HepG2 (cell line): ENCODE data around the gene NECTIN2. TPM values are rescaled to one million over a fixed set of nuclear protein-coding genes. Genes with fewer than 3 reads are reported as not detected.

Source experiments
- BHLHE40 ChIP-seq: IDR thresholded peaks from 2 replicates; pipeline ENCODE4 v1.6.1; 2011; ENCODE audit warnings: low read length, improper control_type of control experiment
- CEBPG ChIP-seq: IDR thresholded peaks from 2 replicates; pipeline ENCODE4 v1.6.1; 2016
- DMAP1 ChIP-seq: IDR thresholded peaks from 2 replicates; pipeline ENCODE4 v1.6.1; 2016
- ELF3 ChIP-seq: IDR thresholded peaks from 2 replicates; pipeline ENCODE4 v1.6.1; 2016; ENCODE audit warnings: missing genetic modification reagents, missing compliant biosample characterization
- FOXK1 ChIP-seq: sonication (generic); formaldehyde crosslinking; IDR thresholded peaks from 2 replicates; pipeline ENCODE4 v1.4.0; 2020; ENCODE audit warnings: low read depth, missing genetic modification reagents, borderline replicate concordance
- HMG20B ChIP-seq: conservative IDR thresholded peaks from 2 replicates; pipeline ENCODE4 v1.6.1; 2016; ENCODE audit warnings: missing genetic modification reagents, missing compliant biosample characterization
- HNF4G ChIP-seq, 2 experiments: sonication (generic) in 1 of 2; formaldehyde crosslinking in 1 of 2; IDR thresholded peaks; 2 replicates each; pipeline versions ENCODE4 v1.4.0 to v1.6.1; 2011 to 2020; ENCODE audit warnings: borderline replicate concordance in 2 of 2, low read depth in 2 of 2, mild to moderate bottlenecking in 2 of 2, low read length in 1 of 2, missing genetic modification reagents in 1 of 2, moderate library complexity in 1 of 2
- HOXA3 ChIP-seq: sonication (generic); formaldehyde crosslinking; IDR thresholded peaks from 2 replicates; pipeline ENCODE4 v1.5.0; 2020; ENCODE audit warnings: missing genetic modification reagents
- ISL2 ChIP-seq: sonication (generic); formaldehyde crosslinking; IDR thresholded peaks from 2 replicates; pipeline ENCODE4 v1.5.0; 2020; ENCODE audit warnings: missing genetic modification reagents
- MAFG ChIP-seq: sonication (generic); formaldehyde crosslinking; IDR thresholded peaks from 2 replicates; pipeline ENCODE4 v1.5.1; 2020; ENCODE audit warnings: mild to moderate bottlenecking, missing genetic modification reagents
- NFE2L1 ChIP-seq: sonication (generic); formaldehyde crosslinking; IDR thresholded peaks from 2 replicates; pipeline ENCODE4 v1.4.0; 2020; ENCODE audit warnings: missing genetic modification reagents, mild to moderate bottlenecking, borderline replicate concordance
- NR2F6 ChIP-seq, 2 experiments: IDR thresholded peaks; 2 replicates each; pipeline ENCODE4 v1.6.1; 2016; ENCODE audit warnings: antibody characterized with exemption in 1 of 2, mild to moderate bottlenecking in 1 of 2
- TCF7 ChIP-seq: sonication (generic); IDR thresholded peaks from 2 replicates; pipeline ENCODE4 v1.6.1; 2016; ENCODE audit warnings: antibody characterized with exemption, low read depth
- THAP11 ChIP-seq: IDR thresholded peaks from 2 replicates; pipeline ENCODE4 v1.6.1; 2016; ENCODE audit warnings: missing biosample characterization, missing genetic modification reagents
- ZNF121 ChIP-seq: sonication (generic); formaldehyde crosslinking; IDR thresholded peaks from 2 replicates; pipeline ENCODE4 v1.5.0; 2020; ENCODE audit warnings: mild to moderate bottlenecking, missing genetic modification reagents
- ZNF160 ChIP-seq: sonication (generic); formaldehyde crosslinking; IDR thresholded peaks from 2 replicates; pipeline ENCODE4 v1.8.0; 2022; ENCODE audit warnings: mild to moderate bottlenecking, inconsistent platforms, missing genetic modification reagents
- ZNF232 ChIP-seq: sonication (generic); formaldehyde crosslinking; IDR thresholded peaks from 2 replicates; pipeline ENCODE4 v1.4.0; 2020; ENCODE audit warnings: missing genetic modification reagents, borderline replicate concordance
- ZNF251 ChIP-seq: sonication (generic); formaldehyde crosslinking; IDR thresholded peaks from 2 replicates; pipeline ENCODE4 v1.9.0; 2021; ENCODE audit warnings: mild to moderate bottlenecking, missing genetic modification reagents
- ZNF260 ChIP-seq: sonication (generic); formaldehyde crosslinking; IDR thresholded peaks from 2 replicates; pipeline ENCODE4 v1.4.0; 2020; ENCODE audit warnings: missing genetic modification reagents, low read depth, mild to moderate bottlenecking, borderline replicate concordance
- ZNF556 ChIP-seq: sonication (generic); formaldehyde crosslinking; IDR thresholded peaks from 2 replicates; pipeline ENCODE4 v1.4.0; 2020; ENCODE audit warnings: mild to moderate bottlenecking, missing genetic modification reagents, borderline replicate concordance
- ZNF724P ChIP-seq: sonication (generic); formaldehyde crosslinking; IDR thresholded peaks from 2 replicates; pipeline ENCODE4 v1.8.0; 2022; ENCODE audit warnings: missing genetic modification reagents, borderline replicate concordance
- ZSCAN22 ChIP-seq: sonication (generic); formaldehyde crosslinking; IDR thresholded peaks from 2 replicates; pipeline ENCODE4 v1.4.0; 2020; ENCODE audit warnings: mild to moderate bottlenecking, missing genetic modification reagents
- polyA plus RNA-seq, 8 experiments: library from polyadenylated mRNA; depleted of rRNA in 3 of 8; stranded (reverse) in 7 of 8; unstranded in 1 of 8; fragments of >200 nt; fragmentation: Illumina TruSeq in 4 of 8; extraction: Trizol in 4 of 8; gene quantifications; 2 replicates each; pipeline versions ENCODE4 v1.2.1 to v1.2.3, GENCODE V29; 2011 to 2016; ENCODE audit warnings: low read depth in 4 of 8, missing spikeins in 1 of 8, mixed read lengths in 1 of 8; ENCODE audit not compliant: insufficient read depth in 1 of 8
- total RNA-seq, 5 experiments: library from RNA; depleted of rRNA; stranded (reverse); fragments of >200 nt; fragmentation: Illumina TruSeq; extraction: Trizol; gene quantifications; 2 replicates each; pipeline ENCODE4 v1.2.3, GENCODE V29; 2016; ENCODE audit warnings: low read depth in 1 of 5
- TF ChIP-seq, protein P1 (sequence below): sonication (generic); formaldehyde crosslinking; IDR thresholded peaks from 2 replicates; pipeline ENCODE4 v1.8.1; 2023; ENCODE audit warnings: mild to moderate bottlenecking, missing genetic modification reagents
- TF ChIP-seq, protein P2 (sequence below): sonication (generic); formaldehyde crosslinking; IDR thresholded peaks from 2 replicates; pipeline ENCODE4 v1.4.0; 2020; ENCODE audit warnings: missing genetic modification reagents
- TF ChIP-seq, protein P3 (sequence below): sonication (generic); formaldehyde crosslinking; IDR thresholded peaks from 2 replicates; pipeline ENCODE4 v1.4.0; 2020; ENCODE audit warnings: missing genetic modification reagents
- TF ChIP-seq, protein P4 (sequence below): sonication (generic); formaldehyde crosslinking; IDR thresholded peaks from 2 replicates; pipeline ENCODE4 v1.5.0; 2020; ENCODE audit warnings: mild to moderate bottlenecking, missing genetic modification reagents, borderline replicate concordance

The NECTIN2 gene
- total and polyA plus RNA-seq, 2 of the 13 experiments (the other 11 are each of a cell fraction or from before 2014, with no cell fraction given): 75.4 to 114 TPM

DNA sequence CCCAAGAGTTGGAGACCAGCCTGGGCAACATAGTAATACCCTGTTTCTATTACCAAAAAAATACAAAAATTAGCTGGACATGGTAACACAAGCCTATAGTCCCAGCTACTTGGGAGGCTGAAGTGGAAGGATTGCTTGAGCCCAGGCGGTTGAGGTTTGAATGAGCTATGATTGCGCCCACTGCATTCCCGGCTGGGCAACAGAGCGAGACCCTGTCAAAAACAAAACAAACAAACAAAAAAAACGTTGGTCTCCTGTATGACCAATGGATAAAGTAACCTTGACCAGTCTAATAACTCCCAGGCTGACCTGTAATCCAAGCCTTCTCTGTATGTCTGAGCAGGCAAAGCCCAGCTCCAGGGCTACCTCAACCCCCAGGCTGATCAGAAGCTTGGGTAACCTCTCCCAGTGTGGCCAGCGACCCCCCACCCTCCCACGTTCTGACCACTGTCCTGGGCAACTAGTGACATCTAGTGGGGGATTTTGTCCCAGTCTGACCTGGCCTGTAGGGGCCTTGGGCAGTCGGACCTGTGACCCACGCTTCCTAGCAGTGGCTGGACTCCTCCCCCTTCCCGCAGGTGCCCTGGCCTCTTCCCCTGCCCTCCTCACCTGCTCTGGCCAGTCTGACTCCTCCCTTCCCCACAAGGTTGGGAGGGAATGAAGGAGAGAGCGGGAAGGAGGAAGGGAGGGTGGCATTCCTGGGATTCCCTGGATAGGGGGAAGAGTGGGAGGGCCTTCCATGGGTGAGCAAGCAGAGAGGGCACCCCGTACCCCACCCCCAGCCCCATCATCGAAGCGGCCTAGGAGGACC is 38.2 kb upstream of the NECTIN2 start (continued):
- TF ChIP-seq ZNF260 (CRISPR knock-in tag) (no peak), ZNF556 (no peak), THAP11 (CRISPR knock-in tag) (peak; percentile 16; the same call in 1 of the 2 replicates), ZSCAN22 (CRISPR knock-in tag) (peak; percentile 94), NFE2L1 (CRISPR knock-in tag) (no peak), HNF4G (IDR thresholded peaks at IDR 0.05; ENCODE audit: borderline replicate concordance, low read depth, low read length) (no peak), HNF4G (CRISPR knock-in tag; IDR thresholded peaks at IDR 0.05; ENCODE audit: borderline replicate concordance, low read depth) (peak; percentile 46; the same call in 1 of the 2 replicates), TCF7 (no peak), HMG20B (CRISPR knock-in tag) (peak; percentile 10; the same call in 1 of the 2 replicates), ISL2 (CRISPR knock-in tag) (peak; percentile 56; the same call in 1 of the 2 replicates), ZNF724P (CRISPR knock-in tag) (peak; percentile 78; the same call in 1 of the 2 replicates), BHLHE40 (peak; percentile 68), MAFG (no peak), ZNF251 (CRISPR knock-in tag) (no peak), DMAP1 (CRISPR knock-in tag) (no peak), ZNF232 (CRISPR knock-in tag) (0 out of 2 replicates have a peak, but pooled peaks have one; percentile 37), FOXK1 (peak; percentile 23; the same call in 1 of the 2 replicates), NR2F6 (IDR thresholded peaks at IDR 0.05) (no peak; the same call in 1 of the 2 replicates), NR2F6 (CRISPR knock-in tag; IDR thresholded peaks at IDR 0.05) (peak; percentile 82), ZNF121 (CRISPR knock-in tag) (peak; percentile 98), CEBPG (peak; percentile 50; the same call in 1 of the 2 replicates), ZNF160 (CRISPR knock-in tag) (peak; percentile 21; the same call in 1 of the 2 replicates), HOXA3 (CRISPR knock-in tag) (peak; percentile 69), ELF3 (CRISPR knock-in tag) (peak; percentile 56; the same call in 1 of the 2 replicates)
- TF ChIP-seq, protein P1, sequence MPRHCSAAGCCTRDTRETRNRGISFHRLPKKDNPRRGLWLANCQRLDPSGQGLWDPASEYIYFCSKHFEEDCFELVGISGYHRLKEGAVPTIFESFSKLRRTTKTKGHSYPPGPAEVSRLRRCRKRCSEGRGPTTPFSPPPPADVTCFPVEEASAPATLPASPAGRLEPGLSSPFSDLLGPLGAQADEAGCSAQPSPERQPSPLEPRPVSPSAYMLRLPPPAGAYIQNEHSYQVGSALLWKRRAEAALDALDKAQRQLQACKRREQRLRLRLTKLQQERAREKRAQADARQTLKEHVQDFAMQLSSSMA: peak; percentile 48; the same call in 1 of the 2 replicates
- TF ChIP-seq, protein P2, sequence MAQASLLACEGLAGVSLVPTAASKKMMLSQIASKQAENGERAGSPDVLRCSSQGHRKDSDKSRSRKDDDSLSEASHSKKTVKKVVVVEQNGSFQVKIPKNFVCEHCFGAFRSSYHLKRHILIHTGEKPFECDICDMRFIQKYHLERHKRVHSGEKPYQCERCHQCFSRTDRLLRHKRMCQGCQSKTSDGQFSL: peak; percentile 92
- TF ChIP-seq, protein P3, sequence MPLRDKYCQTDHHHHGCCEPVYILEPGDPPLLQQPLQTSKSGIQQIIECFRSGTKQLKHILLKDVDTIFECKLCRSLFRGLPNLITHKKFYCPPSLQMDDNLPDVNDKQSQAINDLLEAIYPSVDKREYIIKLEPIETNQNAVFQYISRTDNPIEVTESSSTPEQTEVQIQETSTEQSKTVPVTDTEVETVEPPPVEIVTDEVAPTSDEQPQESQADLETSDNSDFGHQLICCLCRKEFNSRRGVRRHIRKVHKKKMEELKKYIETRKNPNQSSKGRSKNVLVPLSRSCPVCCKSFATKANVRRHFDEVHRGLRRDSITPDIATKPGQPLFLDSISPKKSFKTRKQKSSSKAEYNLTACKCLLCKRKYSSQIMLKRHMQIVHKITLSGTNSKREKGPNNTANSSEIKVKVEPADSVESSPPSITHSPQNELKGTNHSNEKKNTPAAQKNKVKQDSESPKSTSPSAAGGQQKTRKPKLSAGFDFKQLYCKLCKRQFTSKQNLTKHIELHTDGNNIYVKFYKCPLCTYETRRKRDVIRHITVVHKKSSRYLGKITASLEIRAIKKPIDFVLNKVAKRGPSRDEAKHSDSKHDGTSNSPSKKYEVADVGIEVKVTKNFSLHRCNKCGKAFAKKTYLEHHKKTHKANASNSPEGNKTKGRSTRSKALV (CRISPR knock-in tag): no peak
- TF ChIP-seq, protein P4, sequence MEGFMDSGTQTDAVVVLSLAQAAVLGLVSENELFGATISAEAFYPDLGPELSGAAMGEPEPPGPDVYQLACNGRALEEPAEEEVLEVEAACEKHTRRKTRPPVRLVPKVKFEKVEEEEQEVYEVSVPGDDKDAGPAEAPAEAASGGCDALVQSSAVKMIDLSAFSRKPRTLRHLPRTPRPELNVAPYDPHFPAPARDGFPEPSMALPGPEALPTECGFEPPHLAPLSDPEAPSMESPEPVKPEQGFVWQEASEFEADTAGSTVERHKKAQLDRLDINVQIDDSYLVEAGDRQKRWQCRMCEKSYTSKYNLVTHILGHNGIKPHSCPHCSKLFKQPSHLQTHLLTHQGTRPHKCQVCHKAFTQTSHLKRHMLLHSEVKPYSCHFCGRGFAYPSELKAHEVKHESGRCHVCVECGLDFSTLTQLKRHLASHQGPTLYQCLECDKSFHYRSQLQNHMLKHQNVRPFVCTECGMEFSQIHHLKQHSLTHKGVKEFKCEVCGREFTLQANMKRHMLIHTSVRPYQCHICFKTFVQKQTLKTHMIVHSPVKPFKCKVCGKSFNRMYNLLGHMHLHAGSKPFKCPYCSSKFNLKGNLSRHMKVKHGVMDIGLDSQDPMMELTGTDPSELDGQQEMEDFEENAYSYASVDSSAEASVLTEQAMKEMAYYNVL (CRISPR knock-in tag): 0 out of 2 replicates have a peak, but pooled peaks have one; percentile 52
